Measurements from ENCODE around the gene ZNF124. TPM values are rescaled to one million over a fixed set of nuclear protein-coding genes. Genes with fewer than 3 reads are reported as not detected.

ZNF124 gene
- polyA plus RNA-seq, 1 of the 3 experiments (the other 2 are of a cell fraction) = 2.7 TPM

DNA sequence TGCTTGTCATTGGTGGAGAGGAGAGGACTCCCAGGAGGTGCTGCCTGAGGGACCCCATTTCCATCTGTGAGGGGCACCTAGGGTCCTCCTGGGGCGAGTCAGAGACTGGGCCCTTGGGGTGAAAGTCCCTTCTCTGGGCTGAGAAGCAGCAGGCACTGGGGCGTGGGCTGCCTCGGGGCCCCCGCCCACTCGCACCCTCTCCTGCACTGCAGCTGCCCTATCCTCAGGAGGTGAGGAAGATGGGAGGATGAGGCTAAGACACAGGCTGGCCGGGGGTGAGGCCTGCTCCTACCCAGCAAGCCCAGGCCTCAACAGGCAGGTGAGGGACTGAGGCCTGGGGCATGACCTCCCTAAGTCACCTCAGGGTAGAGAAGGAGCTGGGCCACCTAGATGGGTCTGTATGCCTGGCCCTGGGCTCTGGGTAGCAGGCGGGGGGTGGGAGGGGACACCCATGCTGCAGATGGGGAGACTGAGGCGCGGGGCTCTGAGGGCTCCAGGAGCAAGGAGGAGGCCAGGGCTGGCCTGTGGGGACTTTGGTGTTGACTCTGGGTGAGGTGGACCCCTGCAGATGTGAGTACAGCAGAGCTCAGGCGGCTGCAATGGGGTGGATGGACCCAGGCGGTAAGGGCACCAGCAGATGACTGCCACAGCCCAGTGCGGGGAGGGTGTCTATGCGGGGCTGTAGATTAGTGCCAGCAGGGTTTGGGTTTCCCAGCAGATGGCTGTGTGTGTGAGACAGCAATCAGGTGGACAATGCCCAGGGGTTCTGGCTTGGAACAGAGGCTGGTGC, 57.3 kb downstream of the ZNF124 start:
- H3K36me3 ChIP-seq (replicated peaks in 1 of 2; ENCODE audit: control insufficient read depth in 1 of 2, insufficient read depth in 2 of 2, low read length in 1 of 2) = no peaks in the 10 kb centered on the region
- no peak overlapping the region for H3K4me3 ChIP-seq (ENCODE audit: low read depth in 2 of 2, low read length in 1 of 2)
- H3K9ac ChIP-seq = no peak overlapping the region
- peak; percentile 19 for DNase-seq
- no peaks in the 10 kb centered on the region for H3K9me3 ChIP-seq
- H3K4me2 ChIP-seq = no peak overlapping the region
- no peaks in the 10 kb centered on the region for H3K79me2 ChIP-seq (ENCODE audit: insufficient read depth)
- no peak overlapping the region for H2AFZ ChIP-seq (ENCODE audit: low read depth)
- no peaks in the 10 kb centered on the region for H3K27me3 ChIP-seq (ENCODE audit: insufficient read depth)
- peaks cover 9% of the 10 kb centered on the region for H3F3A ChIP-seq (replicated peaks; ENCODE audit: insufficient read depth)
- ChIA-PET POLR2A (no interaction called here), CTCF (no interaction called here)
- TF ChIP-seq FOSL2 (IDR thresholded peaks at IDR 0.05; ENCODE audit: borderline replicate concordance, low read depth) = no peak
- no peak for TF ChIP-seq NFIC (IDR thresholded peaks at IDR 0.05; ENCODE audit: borderline replicate concordance)
- no peak for TF ChIP-seq POLR2AphosphoS5 (IDR thresholded peaks at IDR 0.05; ENCODE audit: low read depth, low read length)
- no peak for TF ChIP-seq SIN3A (IDR thresholded peaks at IDR 0.05; ENCODE audit: borderline replicate concordance, low read depth, low read length)
- TF ChIP-seq FOXJ3 (CRISPR knock-in tag; IDR thresholded peaks at IDR 0.05) = no peak
- no peak for TF ChIP-seq EP300 (IDR thresholded peaks at IDR 0.05; ENCODE audit: borderline replicate concordance in 1 of 2, low read depth in 1 of 2, low read length in 1 of 2)
- TF ChIP-seq MEF2A (IDR thresholded peaks at IDR 0.05; ENCODE audit: borderline replicate concordance, low read depth) = no peak
- TF ChIP-seq, protein P1, sequence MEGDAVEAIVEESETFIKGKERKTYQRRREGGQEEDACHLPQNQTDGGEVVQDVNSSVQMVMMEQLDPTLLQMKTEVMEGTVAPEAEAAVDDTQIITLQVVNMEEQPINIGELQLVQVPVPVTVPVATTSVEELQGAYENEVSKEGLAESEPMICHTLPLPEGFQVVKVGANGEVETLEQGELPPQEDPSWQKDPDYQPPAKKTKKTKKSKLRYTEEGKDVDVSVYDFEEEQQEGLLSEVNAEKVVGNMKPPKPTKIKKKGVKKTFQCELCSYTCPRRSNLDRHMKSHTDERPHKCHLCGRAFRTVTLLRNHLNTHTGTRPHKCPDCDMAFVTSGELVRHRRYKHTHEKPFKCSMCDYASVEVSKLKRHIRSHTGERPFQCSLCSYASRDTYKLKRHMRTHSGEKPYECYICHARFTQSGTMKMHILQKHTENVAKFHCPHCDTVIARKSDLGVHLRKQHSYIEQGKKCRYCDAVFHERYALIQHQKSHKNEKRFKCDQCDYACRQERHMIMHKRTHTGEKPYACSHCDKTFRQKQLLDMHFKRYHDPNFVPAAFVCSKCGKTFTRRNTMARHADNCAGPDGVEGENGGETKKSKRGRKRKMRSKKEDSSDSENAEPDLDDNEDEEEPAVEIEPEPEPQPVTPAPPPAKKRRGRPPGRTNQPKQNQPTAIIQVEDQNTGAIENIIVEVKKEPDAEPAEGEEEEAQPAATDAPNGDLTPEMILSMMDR (IDR thresholded peaks at IDR 0.05) = no peak
- TF ChIP-seq RAD21 (IDR thresholded peaks at IDR 0.05; ENCODE audit: low read length) = no peak
- TF ChIP-seq, protein P2, sequence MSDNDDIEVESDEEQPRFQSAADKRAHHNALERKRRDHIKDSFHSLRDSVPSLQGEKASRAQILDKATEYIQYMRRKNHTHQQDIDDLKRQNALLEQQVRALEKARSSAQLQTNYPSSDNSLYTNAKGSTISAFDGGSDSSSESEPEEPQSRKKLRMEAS (IDR thresholded peaks at IDR 0.05; ENCODE audit: low read depth) = no peak
- TF ChIP-seq, protein P3, sequence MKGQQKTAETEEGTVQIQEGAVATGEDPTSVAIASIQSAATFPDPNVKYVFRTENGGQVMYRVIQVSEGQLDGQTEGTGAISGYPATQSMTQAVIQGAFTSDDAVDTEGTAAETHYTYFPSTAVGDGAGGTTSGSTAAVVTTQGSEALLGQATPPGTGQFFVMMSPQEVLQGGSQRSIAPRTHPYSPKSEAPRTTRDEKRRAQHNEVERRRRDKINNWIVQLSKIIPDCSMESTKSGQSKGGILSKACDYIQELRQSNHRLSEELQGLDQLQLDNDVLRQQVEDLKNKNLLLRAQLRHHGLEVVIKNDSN (IDR thresholded peaks at IDR 0.05; ENCODE audit: borderline replicate concordance, low read depth) = no peak
- TF ChIP-seq GATA2 (CRISPR knock-in tag; IDR thresholded peaks at IDR 0.05) = no peak
- no peak for TF ChIP-seq CHD2 (IDR thresholded peaks at IDR 0.05; ENCODE audit: low read length, partially characterized antibody)
- no peak for TF ChIP-seq TEAD4 (IDR thresholded peaks at IDR 0.05; ENCODE audit: borderline replicate concordance, insufficient read depth)
- no peak for TF ChIP-seq RXRA (IDR thresholded peaks at IDR 0.05; ENCODE audit: borderline replicate concordance, low read depth)
- no peak for TF ChIP-seq YY1 (IDR thresholded peaks at IDR 0.05; ENCODE audit: low read depth)
- TF ChIP-seq, protein P4, sequence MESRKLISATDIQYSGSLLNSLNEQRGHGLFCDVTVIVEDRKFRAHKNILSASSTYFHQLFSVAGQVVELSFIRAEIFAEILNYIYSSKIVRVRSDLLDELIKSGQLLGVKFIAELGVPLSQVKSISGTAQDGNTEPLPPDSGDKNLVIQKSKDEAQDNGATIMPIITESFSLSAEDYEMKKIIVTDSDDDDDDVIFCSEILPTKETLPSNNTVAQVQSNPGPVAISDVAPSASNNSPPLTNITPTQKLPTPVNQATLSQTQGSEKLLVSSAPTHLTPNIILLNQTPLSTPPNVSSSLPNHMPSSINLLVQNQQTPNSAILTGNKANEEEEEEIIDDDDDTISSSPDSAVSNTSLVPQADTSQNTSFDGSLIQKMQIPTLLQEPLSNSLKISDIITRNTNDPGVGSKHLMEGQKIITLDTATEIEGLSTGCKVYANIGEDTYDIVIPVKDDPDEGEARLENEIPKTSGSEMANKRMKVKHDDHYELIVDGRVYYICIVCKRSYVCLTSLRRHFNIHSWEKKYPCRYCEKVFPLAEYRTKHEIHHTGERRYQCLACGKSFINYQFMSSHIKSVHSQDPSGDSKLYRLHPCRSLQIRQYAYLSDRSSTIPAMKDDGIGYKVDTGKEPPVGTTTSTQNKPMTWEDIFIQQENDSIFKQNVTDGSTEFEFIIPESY (IDR thresholded peaks at IDR 0.05; ENCODE audit: borderline replicate concordance, low read depth) = no peak
- TF ChIP-seq MXI1 (IDR thresholded peaks at IDR 0.05; ENCODE audit: low read depth, low read length) = no peak
- TF ChIP-seq, protein P5, sequence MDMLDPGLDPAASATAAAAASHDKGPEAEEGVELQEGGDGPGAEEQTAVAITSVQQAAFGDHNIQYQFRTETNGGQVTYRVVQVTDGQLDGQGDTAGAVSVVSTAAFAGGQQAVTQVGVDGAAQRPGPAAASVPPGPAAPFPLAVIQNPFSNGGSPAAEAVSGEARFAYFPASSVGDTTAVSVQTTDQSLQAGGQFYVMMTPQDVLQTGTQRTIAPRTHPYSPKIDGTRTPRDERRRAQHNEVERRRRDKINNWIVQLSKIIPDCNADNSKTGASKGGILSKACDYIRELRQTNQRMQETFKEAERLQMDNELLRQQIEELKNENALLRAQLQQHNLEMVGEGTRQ (IDR thresholded peaks at IDR 0.05; ENCODE audit: borderline replicate concordance, low read depth, low read length) = no peak
- no peak for TF ChIP-seq NRF1 (IDR thresholded peaks at IDR 0.05; ENCODE audit: low read depth, low read length)
- H3K27ac ChIP-seq (ENCODE audit: low read depth in 2 of 2, low read length in 1 of 2) = no peak overlapping the region
- no peaks in the 10 kb centered on the region for H3K9me2 ChIP-seq
- H4K20me1 ChIP-seq (ENCODE audit: insufficient read depth) = no peaks in the 10 kb centered on the region
- peaks cover 0 to 22% of the 10 kb centered on the region in 2 experiments; a peak in 1 of 4 replicates for H3K4me1 ChIP-seq (ENCODE audit: control insufficient read depth in 1 of 2, insufficient read depth in 2 of 2, low read depth in 1 of 2, low read length in 1 of 2)
- WGBS (ENCODE audit: low lambda C conversion rate) = 77% methylated on average over 12 of the region's 13 CpGs

Data from SK-N-SH (cell line).